ENCODE results near the gene C1orf210.

C1orf210 gene

GRCh38 chr1:43234267-43234666 is 51.1 kb downstream of the C1orf210 start:
- no peak for DNase-seq (ENCODE audit: low spot score)
- TF ChIP-seq CTCF (IDR thresholded peaks at IDR 0.05; ENCODE audit: extremely low read depth, insufficient read depth, missing control alignments) = no peak
- in situ Hi-C loops (cut with MboI; ENCODE audit: low pct_unique_long_range_greater_than_20kb, low sequenced_read_pairs, unreplicated experiment) = loop anchor here (25.0 kb wide), 1 partner anchor 128 kb away; the partner anchor contains the start of genes CDC20 and ELOVL1

GRCh38 chr1:43233631-43234030 is 51.8 kb downstream of the C1orf210 start:
- no peak for DNase-seq (ENCODE audit: low spot score)
- in situ Hi-C loops (cut with MboI; ENCODE audit: low pct_unique_long_range_greater_than_20kb, low sequenced_read_pairs, unreplicated experiment) = loop anchor here (25.0 kb wide), 1 partner anchor 129 kb away; the partner anchor contains the start of genes CDC20 and ELOVL1
- no peak for TF ChIP-seq CTCF (IDR thresholded peaks at IDR 0.05; ENCODE audit: extremely low read depth, insufficient read depth, missing control alignments)

GRCh38 chr1:43232482-43232881 is 52.9 kb downstream of the C1orf210 start:
- in situ Hi-C loops (cut with MboI; ENCODE audit: low pct_unique_long_range_greater_than_20kb, low sequenced_read_pairs, unreplicated experiment) = loop anchor here (25.0 kb wide), 1 partner anchor 130 kb away; the partner anchor contains the start of genes CDC20 and ELOVL1
- no peak for TF ChIP-seq CTCF (IDR thresholded peaks at IDR 0.05; ENCODE audit: extremely low read depth, insufficient read depth, missing control alignments)
- DNase-seq (ENCODE audit: low spot score) = no peak

GRCh38 chr1:43232074-43232473 is 53.3 kb downstream of the C1orf210 start:
- TF ChIP-seq CTCF (IDR thresholded peaks at IDR 0.05; ENCODE audit: extremely low read depth, insufficient read depth, missing control alignments) = no peak
- in situ Hi-C loops (cut with MboI; ENCODE audit: low pct_unique_long_range_greater_than_20kb, low sequenced_read_pairs, unreplicated experiment) = loop anchor here (25.0 kb wide), 1 partner anchor 130 kb away; the partner anchor contains the start of genes CDC20 and ELOVL1
- no peak for DNase-seq (ENCODE audit: low spot score)
